Right lobe of liver (tissue), 6 donors: Measurements from ENCODE around the gene APBA2. TPM values are rescaled to one million over a fixed set of nuclear protein-coding genes. Genes with fewer than 3 reads are reported as not detected.

Experiments used
- ATAC-seq, 4 donors: fragments of 200-7000 bp; cut with Tn5 transposase; one replicate each; pipeline ENCODE4 v1.9.1; 2020; ENCODE audit warnings: mild to moderate bottlenecking in 4 of 4, moderate library complexity in 4 of 4
- DNase-seq, 3 donors: peaks; one replicate each; pipeline ENCODE4 v3.0.0-alpha.2; 2020
- H3K27ac ChIP-seq, 3 donors: fragments of 200-600 bp; one replicate each; pipeline ENCODE4 v1.8.0; 2022
- H3K27me3 ChIP-seq, 2 donors: fragments of 200-600 bp; one replicate each; pipeline ENCODE4 v1.8.0; 2022
- H3K36me3 ChIP-seq, 4 donors: fragments of 200-600 bp; sonication (generic) in 1 of 4; one replicate each; pipeline versions ENCODE4 v1.5.1 to v1.8.0; 2017 to 2022; ENCODE audit warnings: control low read depth in 1 of 4
- H3K4me1 ChIP-seq, 4 donors: fragments of 200-600 bp; sonication (generic) in 1 of 4; one replicate each; pipeline versions ENCODE4 v1.5.1 to v1.8.0; 2017 to 2022; ENCODE audit warnings: control low read depth in 1 of 4
- H3K4me3 ChIP-seq, 3 donors: fragments of 200-600 bp; one replicate each; pipeline ENCODE4 v1.8.0; 2022
- H3K9me3 ChIP-seq, 4 donors: fragments of 200-600 bp; sonication (generic) in 1 of 4; one replicate each; pipeline versions ENCODE4 v1.5.1 to v1.8.0; 2017 to 2022; ENCODE audit warnings: control low read depth in 1 of 4
- POLR2A ChIP-seq: fragments of 450-650 bp; IDR thresholded peaks from one replicate; pipeline ENCODE4 v1.6.1; 2017; ENCODE audit warnings: antibody characterized with exemption, mild to moderate bottlenecking
- WGBS: methylation state at CpG from one replicate; pipeline ENCODE4 v1.1.6; 2018; ENCODE audit warnings: low coverage, low lambda C conversion rate; ENCODE audit not compliant: insufficient coverage; ENCODE audit errors: missing lambda C conversion rate; 5-methylcytosine and 5-hydroxymethylcytosine counted together
- intact Hi-C, 2 donors: fragments of 100-400 bp; cut with DNase I; formaldehyde crosslinking; loops; one replicate each; pipeline versions ENCODE4 v1.11.2 to v1.14.1; 2022
- total RNA-seq, 6 experiments: library from RNA; depleted of rRNA in 2 of 6; stranded (reverse); fragments of >200 nt in 2 of 6; fragmentation: NEBNext Ultra II Directional in 3 of 6; extraction: Animal tissue kit (Norgen Biotek cat#: 25700) in 3 of 6; gene quantifications; one replicate each; pipeline versions ENCODE4 v1.1.0 to v1.2.4, GENCODE V29; 2016 to 2023
- TF ChIP-seq, protein P1 (sequence below), 4 donors: fragments of 200-600 bp in 3 of 4; fragments of 450-650 bp in 1 of 4; IDR thresholded peaks; one replicate each; pipeline versions ENCODE4 v1.5.1 to v1.8.0; 2016 to 2022; ENCODE audit warnings: antibody characterized with exemption in 4 of 4, mild to moderate bottlenecking in 2 of 4
- donor health status: DM: no; HTN: yes; CAD: no.
- donor health status: DM: no; HTN: no; CAD: no.
- donor health status: DM: no; HTN: no; CAD: no.
- donor health status: DM: no; HTN: yes; CAD: no.
- donor health status: DM: no; HTN: yes; CAD: no.

APBA2 gene
- total RNA-seq, 6 experiments from 2014 or later = 0.51 to 0.75 (median 0.69) TPM

DNA sequence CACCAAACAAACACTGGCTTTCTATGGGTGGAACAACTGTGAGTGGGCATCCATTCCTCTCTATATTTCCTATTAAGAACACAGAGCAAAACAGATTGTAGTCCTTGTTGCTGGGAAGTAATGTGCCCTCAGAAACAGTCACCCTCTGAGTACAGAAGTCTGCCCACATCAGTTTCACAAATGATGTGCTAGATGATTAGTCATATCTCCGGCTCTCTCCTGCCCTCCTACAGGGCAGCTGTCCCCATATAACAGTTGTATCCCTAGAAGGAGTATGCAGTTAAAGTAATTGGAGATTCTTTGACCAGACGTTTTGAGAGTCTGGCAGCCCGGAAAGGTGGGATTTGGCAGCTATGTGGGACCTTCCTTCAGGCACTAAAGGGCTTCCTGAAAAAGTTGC is 159.9 kb downstream of the APBA2 start:
- WGBS = 49% methylated on average over 3 of the region's 3 CpGs

DNA sequence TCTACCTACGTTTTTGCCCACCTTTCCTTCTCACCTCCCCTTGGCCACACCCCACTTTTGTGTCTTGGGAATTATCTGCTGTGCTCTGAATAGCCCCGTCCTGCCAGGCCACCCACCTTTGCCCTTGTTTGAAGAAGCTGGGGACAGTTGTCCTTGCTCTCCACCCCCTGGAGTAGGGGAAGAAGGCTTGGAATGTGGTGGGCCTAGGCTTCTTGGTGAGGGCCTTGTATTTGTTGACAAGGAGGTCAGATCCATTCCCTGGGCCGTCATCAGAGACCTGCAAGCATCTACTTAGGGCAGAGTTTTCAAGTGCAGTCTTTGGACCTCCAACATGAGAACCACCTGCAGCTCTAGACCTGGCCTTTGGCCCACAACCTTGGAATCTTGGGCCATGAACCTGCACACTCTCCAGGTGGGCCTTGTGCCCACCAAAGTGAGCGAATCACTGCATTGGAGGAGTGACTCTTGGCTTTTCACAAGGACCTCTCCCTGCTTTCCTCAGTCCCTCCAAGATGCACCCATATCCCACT is 160.6 kb downstream of the APBA2 start:
- no peaks in the 10 kb centered on the region for H3K4me1 ChIP-seq
- intact Hi-C loops = no loop called here
- no peaks in the 10 kb centered on the region for H3K36me3 ChIP-seq
- ATAC-seq (no peak), DNase-seq (no peak)
- no peaks in the 10 kb centered on the region for H3K9me3 ChIP-seq
- TF ChIP-seq, protein P1, sequence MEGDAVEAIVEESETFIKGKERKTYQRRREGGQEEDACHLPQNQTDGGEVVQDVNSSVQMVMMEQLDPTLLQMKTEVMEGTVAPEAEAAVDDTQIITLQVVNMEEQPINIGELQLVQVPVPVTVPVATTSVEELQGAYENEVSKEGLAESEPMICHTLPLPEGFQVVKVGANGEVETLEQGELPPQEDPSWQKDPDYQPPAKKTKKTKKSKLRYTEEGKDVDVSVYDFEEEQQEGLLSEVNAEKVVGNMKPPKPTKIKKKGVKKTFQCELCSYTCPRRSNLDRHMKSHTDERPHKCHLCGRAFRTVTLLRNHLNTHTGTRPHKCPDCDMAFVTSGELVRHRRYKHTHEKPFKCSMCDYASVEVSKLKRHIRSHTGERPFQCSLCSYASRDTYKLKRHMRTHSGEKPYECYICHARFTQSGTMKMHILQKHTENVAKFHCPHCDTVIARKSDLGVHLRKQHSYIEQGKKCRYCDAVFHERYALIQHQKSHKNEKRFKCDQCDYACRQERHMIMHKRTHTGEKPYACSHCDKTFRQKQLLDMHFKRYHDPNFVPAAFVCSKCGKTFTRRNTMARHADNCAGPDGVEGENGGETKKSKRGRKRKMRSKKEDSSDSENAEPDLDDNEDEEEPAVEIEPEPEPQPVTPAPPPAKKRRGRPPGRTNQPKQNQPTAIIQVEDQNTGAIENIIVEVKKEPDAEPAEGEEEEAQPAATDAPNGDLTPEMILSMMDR (IDR thresholded peaks at IDR 0.05) = no peak
- TF ChIP-seq POLR2A = no peak
- no peaks in the 10 kb centered on the region for H3K27me3 ChIP-seq
- WGBS = 58% methylated on average over 4 of the region's 4 CpGs
- no peak overlapping the region for H3K4me3 ChIP-seq
- no peak overlapping the region for H3K27ac ChIP-seq

More for the DNA sequence above, 159.9 kb downstream of the APBA2 start:
- Histone ChIP-seq H3K4me3 (no peak overlapping the region), H3K27ac (no peak overlapping the region), H3K4me1 (no peaks in the 10 kb centered on the region), H3K9me3 (no peaks in the 10 kb centered on the region), H3K27me3 (no peaks in the 10 kb centered on the region), H3K36me3 (no peaks in the 10 kb centered on the region)
- TF ChIP-seq, protein P1 (IDR thresholded peaks at IDR 0.05) = no peak
- TF ChIP-seq POLR2A = no peak
- DNase-seq = no peak
- ATAC-seq = no peak
- intact Hi-C loops = no loop called here

DNA sequence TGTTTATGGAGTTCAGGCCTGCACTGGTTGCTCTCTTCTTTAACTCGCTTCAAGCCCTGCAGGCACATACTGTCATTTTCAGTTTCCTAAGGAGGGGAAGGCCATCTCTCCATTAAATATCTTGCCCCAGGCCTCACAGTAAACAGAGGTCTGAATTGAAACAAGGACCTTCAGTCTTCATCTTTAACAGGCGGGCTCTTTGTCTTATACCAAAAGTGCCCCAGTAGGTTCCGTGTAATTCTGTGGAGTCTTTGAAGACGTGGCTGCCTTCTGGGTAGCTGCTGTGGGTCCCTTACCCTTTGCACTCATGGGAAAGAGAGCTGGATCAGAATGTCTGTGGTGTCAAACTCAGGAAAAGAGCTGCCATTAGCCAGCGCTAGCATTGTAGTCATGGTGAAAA is 161.2 kb downstream of the APBA2 start:
- DNase-seq = no peak
- H3K9me3 ChIP-seq = no peaks in the 10 kb centered on the region
- H3K27ac ChIP-seq = no peak overlapping the region
- ATAC-seq = no peak
- no peak for TF ChIP-seq POLR2A
- TF ChIP-seq, protein P1 (IDR thresholded peaks at IDR 0.05) = no peak
- H3K4me3 ChIP-seq = no peak overlapping the region
- WGBS = 74% methylated on average over 5 of the region's 5 CpGs
- H3K36me3 ChIP-seq = no peaks in the 10 kb centered on the region
- intact Hi-C loops = no loop called here
- H3K4me1 ChIP-seq = no peaks in the 10 kb centered on the region
- no peaks in the 10 kb centered on the region for H3K27me3 ChIP-seq

DNA sequence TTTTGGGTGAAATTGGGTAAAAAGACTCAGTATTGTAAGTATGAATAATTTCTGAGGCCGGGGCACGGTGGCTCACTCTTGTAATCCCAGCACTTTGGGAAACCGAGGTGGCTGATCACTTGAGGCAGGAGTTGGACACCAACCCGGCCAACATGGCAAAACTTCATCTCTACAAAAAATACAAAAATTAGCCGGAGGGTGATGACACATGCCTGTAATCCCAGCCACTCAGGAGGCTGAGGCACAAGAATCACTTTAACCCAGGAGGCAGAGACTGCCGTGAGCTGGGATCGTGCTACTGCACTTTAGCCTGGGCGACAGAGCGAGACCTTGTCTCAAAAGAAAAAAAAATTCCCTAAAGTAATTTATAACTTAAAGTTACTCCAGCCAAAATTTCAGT is 162.2 kb downstream of the APBA2 start:
- 80% methylated on average over 7 of the region's 9 CpGs for WGBS
- no peak for ATAC-seq

More for the DNA sequence above, 162.2 kb downstream of the APBA2 start:
- no peaks in the 10 kb centered on the region for H3K36me3 ChIP-seq
- H3K9me3 ChIP-seq = no peaks in the 10 kb centered on the region
- H3K27ac ChIP-seq = no peak overlapping the region
- no peak for DNase-seq
- intact Hi-C loops = no loop called here
- no peaks in the 10 kb centered on the region for H3K27me3 ChIP-seq
- TF ChIP-seq, protein P1 (IDR thresholded peaks at IDR 0.05) = no peak
- TF ChIP-seq POLR2A = no peak
- H3K4me3 ChIP-seq = no peak overlapping the region
- H3K4me1 ChIP-seq = no peaks in the 10 kb centered on the region
